ENCODE measurements around the gene SLC15A4.

SLC15A4 gene

DNA sequence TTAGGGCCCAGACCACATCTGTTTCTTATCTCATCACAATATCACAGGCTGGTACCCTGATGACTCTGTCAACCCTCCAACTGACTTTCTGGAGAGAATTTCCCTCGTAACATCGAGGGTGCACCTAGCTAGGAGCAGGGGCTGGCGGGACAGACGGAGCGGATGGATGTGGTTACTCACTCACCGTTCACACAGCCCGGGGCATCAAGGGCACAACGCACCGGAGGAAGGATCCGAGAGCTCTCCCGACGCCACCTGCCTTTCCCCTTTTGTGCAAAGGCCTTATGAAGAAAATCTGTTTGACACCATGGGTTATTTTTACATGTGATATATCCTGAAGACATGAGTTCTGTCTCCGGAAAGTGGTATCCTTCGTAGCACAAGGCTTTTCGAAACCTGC is 31.4 kb downstream of the SLC15A4 start:
- no peak for DNase-seq

- no peak for DNase-seq
Measured at GRCh38 chr12:128791395-128792322, 32.1 kb downstream of the SLC15A4 start.

GRCh38 chr12:128790653-128791373 is 32.9 kb downstream of the SLC15A4 start:
- DNase-seq, result no peak

DNA sequence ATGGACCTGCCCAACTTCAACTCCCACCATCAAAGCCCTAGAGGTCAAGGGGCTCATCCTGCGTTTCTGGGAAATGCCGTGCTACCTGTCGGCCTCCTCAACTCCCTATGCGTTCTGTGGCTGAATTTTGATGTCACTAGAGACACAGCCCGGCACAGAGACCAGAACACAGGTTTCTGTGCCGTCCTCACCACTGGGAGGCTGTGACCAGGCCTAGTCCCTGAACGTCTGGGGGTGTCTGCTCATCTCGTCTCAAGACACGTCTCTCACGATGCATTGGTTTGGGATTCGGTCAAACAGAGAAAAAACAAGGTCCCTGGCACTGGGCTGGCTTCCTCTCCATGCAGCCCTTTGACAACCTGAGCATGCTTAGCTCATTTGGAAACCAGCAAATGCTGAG is 33.5 kb downstream of the SLC15A4 start:
- DNase-seq, result no peak

GRCh38 chr12:128789356-128789929 is 34.3 kb downstream of the SLC15A4 start:
- no peak for DNase-seq

DNA sequence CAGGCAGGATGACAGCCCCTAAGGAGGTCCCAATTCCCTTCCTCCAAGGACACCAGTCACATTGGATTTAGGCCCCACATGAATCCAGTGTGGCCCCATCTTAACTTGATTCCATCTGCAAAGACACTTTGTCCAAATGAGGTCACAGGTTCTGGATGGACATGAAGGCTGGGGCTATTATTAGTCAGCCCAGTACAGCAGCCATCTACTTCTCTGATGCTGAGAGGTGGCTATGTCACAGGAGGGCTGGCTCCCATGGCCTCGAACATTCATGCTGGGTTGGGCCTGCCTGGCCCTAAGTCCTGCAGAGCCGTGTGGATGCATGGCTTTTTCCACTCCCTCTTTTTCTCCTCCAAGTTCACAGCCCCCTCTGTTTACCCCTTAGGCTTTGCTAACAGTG is 35.9 kb downstream of the SLC15A4 start:
- no peak for DNase-seq

DNA sequence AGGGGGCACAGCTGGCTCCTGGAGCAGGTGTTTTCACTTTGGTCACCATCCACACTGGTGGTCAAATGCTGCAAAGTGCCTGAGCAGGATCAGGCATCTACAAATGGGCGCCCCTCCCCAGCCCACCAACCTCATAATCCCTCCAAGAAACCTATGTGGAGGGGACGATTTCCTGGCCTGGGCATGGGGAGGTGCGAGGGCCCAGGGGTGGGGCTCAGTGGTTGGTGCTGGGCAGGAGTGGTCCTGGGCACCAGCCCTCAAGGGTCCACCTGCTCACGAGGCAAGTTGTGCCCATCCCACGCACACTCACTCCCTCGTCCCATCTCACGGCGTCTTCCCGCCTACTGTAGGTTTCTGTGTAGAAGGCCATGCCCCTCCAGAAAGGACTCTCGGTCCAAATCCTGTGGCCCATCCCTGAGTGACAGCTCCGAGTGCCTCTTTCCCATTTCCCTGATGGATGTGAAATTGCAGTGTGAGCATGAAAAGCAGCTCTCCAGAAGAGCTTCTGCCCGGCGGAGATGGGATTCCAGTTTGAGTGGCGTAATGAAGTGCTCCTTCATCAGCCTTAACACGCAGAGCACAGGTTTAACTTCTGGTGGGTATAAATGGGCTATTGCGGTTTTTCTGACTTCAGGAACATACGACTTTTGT is 36.9 kb downstream of the SLC15A4 start:
- no peak for DNase-seq

GRCh38 chr12:128784030-128784760 is 39.6 kb downstream of the SLC15A4 start:
- no peak for DNase-seq

GRCh38 chr12:128783129-128783574 is 40.6 kb downstream of the SLC15A4 start:
- DNase-seq, result no peak

GRCh38 chr12:128779901-128780300 is 43.9 kb downstream of the SLC15A4 start:
- no peak for DNase-seq

DNA sequence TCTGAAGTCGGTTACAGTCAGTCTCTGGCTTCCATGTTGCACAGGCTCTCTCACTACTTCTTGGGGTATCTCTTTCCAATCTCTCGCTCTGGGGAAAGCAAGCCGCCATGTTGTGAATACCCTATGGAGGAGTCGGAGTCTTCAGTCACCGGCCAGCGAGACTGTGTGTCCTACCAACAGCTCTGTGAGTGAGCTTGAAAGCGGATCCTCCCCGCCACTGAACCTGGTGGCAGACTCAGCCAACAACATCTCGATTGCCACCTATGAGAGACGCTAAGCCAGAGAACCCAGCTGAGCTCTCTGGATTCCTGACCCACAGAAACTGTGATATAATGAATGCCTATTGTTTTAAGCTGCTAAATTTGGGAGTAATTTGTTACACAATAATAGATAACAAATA is 51.5 kb downstream of the SLC15A4 start:
- no peak for DNase-seq

DNA sequence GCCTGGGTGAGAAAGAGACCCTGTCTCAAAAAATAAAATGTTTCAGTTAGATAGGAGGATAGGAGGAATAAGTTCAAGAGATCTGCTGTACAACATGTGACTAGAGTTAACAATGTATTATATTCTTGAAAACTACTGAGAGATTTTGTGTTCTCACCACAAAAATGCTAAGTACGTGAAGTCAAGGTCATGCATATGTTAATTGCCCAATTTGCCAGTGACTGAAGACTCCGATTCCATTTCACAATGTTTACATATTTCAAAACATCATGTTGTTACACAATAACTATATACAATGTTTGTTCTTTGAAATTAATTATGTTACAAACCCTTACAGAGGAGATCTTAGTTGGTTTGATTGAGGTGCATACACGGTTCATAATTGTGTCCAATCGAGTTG is 52.1 kb downstream of the SLC15A4 start:
- no peak for DNase-seq

GRCh38 chr12:128767518-128767917 is 56.2 kb downstream of the SLC15A4 start:
- DNase-seq, result no peak

- no peak for DNase-seq
Measured at GRCh38 chr12:128766738-128767501, 56.8 kb downstream of the SLC15A4 start.

DNA sequence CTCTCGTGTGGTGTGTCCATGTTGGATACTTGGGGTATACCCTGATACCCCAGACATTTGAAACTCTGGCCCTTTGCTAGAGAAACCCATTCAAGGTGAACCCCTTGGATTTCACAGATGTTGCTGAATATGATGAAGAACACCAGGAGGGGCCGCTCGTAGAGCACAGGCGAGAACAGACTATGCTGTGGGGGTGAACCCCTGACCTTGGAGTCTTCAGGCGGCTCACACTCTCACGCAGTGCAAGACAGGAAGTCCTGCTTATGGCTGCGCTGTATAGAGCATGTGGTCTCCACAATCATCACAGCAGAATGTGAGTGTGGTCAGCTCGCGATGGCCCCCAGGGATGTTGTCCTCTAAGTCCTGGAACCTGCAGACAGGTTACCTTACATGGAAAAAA is 60.4 kb downstream of the SLC15A4 start:
- DNase-seq, result no peak

DNA sequence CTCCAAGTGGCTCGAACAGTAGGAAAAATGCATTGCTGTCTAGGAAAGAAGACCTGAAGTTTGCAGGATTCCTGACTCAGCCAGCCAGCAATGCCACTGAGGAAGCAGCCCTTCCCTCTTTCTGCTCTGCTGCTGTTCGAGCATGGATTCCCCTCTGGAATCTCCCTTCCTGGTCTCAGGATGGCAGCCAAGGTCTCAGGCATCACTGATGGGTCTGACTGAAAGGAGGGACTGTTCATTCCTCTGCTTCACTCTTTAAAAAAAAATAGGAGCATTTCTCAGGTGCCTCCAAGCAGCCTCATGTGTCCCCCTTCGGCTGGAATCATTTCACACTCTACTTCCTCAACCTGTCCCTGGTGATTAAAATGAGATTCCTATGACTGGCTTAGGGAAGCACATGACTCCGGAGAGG is 62.4 kb downstream of the SLC15A4 start:
- DNase-seq, result no peak

- DNase-seq, result no peak
Measured at GRCh38 chr12:128755566-128755965, 68.2 kb downstream of the SLC15A4 start.

DNA sequence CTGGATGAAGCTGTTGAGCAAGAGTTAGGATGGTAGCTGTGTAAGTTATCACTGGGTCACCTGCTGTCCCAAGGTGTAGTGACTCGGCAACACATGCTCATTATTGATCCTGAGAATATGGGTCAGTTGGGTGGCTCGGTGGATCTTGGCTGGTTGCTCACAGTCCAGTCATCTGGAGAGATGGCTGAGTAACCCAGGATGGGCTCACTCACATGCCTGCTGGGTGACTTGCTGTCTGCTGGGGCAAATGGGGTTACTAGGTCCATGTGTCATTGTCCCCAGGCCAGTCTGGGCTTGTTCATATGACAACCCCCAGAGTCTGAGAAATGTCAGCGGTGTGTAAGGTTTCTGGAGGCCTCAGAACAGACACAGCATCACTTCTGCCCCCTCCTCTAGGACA is 69.5 kb downstream of the SLC15A4 start:
- DNase-seq, result no peak

DNA sequence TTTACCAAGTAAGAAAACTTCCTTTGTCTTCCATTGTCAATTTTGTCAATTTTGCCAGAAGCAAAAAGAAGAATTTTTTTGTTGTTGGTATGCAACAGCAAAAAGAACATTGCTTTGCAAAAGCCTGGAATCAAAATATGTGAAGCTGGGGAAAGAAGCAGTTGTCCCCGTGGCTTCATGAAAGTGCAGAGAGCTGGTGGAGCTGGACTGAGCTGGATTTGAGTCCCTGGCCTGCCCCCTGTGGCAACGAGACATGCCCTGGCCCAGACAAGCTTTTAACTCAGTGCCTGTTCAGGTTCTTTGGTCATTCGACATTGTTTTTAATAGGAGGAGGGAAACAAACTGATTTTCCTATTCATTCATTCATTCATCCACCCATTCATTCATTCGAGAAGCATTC is 70.3 kb downstream of the SLC15A4 start:
- DNase-seq, result no peak

- DNase-seq, result no peak
Measured at GRCh38 chr12:128752386-128752785, 71.4 kb downstream of the SLC15A4 start.

DNA sequence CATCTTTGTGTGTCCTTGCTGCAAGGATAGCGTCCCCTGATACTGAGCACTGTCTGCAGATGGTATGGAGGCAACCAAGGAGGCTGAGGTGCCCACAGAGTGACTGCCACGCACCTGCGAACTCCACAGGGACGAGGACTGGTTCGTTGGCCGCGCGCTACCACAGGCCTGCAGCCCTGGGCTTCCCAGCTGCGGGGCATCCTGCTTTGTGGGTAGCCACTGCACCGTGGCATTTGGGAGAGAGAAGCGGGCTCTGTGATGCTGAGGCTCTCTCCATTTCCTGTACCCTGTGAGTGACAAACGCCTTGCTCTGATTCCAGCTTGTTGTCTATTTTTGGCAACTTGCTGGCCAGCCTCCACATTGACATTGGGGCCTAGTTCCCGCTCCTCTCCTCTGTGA is 76.3 kb downstream of the SLC15A4 start:
- DNase-seq, result no peak

Measured in NCI-H2081 treated with DMSO at 0.1 percent for 48 hours (cell line).